GM12801 (cell line): ENCODE data around the gene CFAP299.

ENCODE experiments used
- TF ChIP-seq, protein P1 (sequence below): IDR thresholded peaks from one replicate; pipeline ENCODE4 v1.5.1; 2011; ENCODE audit warnings: control low read depth; ENCODE audit not compliant: insufficient read length; ENCODE audit errors: extremely low read depth

CFAP299 gene

DNA sequence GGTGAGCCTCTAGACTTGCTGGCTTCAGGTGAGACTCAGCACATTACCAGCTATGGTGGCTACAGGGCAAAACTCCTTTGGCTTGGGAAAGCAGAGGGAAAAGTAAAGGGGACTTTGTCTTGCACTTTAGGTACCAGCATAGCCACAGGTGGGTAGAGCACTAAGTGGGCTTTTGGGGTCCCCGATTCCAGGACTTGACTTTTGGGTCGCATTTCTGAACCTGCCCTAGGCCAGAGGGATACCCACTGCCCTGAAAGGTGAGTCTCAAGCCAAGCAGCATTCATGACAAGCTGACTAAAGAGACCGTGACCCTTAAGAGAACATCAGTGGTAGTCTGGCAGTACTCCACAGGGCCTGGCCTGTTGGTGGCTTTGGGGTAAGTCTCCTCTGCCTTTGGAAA, 224.8 kb downstream of the CFAP299 start:
- TF ChIP-seq, protein P1, sequence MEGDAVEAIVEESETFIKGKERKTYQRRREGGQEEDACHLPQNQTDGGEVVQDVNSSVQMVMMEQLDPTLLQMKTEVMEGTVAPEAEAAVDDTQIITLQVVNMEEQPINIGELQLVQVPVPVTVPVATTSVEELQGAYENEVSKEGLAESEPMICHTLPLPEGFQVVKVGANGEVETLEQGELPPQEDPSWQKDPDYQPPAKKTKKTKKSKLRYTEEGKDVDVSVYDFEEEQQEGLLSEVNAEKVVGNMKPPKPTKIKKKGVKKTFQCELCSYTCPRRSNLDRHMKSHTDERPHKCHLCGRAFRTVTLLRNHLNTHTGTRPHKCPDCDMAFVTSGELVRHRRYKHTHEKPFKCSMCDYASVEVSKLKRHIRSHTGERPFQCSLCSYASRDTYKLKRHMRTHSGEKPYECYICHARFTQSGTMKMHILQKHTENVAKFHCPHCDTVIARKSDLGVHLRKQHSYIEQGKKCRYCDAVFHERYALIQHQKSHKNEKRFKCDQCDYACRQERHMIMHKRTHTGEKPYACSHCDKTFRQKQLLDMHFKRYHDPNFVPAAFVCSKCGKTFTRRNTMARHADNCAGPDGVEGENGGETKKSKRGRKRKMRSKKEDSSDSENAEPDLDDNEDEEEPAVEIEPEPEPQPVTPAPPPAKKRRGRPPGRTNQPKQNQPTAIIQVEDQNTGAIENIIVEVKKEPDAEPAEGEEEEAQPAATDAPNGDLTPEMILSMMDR, result no peak

DNA sequence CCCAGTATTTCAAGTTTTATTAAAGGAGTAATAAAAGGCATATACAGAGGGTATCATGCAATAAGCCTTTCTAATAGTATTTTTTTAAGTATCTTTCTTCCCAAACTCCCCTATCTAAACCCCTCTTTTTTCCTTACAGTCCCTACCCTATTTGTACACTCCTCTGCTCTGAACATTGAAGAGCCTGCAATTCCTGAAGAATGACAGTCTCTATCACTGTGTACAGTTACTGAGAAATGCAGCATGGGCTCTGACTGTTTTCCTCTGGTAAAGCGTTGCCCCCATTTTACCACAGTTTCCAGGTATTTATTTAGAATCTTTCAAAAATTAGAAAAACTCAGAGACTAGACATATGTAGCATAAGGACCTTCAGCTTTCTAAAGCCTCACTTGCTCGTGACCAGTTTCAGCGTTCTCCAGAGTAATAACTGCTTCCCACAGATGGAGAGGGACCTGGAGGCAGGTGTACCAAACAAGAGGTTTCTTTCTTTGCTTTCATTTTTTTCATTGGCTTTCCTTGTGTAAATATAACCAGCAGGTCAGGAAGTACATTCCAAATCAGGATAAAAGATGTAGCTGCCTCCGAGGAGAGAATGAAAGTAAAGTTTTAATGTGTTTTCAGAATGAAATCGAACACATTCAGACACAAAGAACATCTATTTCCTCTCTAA, 230.8 kb downstream of the CFAP299 start:
- TF ChIP-seq, protein P1, result no peak

DNA sequence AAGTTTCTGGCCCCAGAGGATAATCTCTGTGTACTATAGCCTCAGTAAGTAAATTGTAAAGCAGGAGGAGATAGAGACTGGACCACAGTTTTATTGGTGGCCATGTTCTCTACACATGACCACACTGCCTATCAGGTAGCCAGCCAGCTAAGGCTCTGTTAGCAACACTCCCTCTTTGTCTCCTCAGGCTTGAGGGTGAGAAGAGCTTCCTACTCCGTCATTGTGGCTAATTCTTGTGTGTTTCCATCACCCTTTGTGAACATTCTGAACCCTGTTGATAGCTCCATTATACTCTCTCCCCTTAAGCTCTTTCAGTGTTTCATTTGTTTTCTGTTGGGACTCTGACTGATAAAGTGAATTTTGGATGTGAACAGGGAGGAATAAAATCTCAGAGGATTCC, 233.4 kb downstream of the CFAP299 start:
- TF ChIP-seq, protein P1, result no peak

DNA sequence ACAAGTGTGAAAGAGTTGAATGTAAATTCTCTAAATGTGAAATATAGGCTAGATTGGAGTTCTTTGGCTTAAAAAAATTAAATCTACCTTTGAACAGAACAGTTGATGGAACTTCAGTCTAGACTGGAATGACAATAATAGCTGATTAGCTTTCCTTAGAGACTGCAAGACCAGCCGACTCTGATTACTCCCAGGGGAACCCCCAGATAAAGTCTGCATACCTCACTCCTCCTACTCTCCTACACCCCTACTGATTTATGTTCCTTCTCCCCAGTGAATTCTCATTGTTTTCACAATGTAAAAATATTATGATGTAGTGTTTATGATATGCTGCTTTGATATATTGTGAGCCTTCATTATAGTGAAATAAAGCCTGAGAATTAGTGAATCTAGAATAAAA, 241.3 kb downstream of the CFAP299 start:
- TF ChIP-seq, protein P1, result no peak

DNA sequence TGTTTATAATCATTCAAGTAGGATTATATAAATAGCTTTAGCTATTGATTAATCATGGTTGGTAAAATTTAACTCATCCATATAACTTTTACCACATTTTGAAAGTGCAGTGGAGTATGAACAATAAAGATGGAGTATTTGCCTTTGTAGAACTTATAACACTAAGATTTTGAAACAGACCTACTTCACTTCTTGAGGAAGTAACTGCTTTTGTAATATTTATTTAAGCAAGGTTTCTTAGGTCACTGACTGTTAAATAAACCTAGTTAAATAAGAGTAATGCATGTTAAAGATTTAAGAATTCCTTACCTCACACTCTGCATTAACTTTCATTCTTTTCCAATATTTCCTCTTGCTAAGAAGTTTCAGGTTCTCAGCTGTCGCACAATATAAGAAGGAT, 242.5 kb downstream of the CFAP299 start:
- TF ChIP-seq, protein P1, result no peak

DNA sequence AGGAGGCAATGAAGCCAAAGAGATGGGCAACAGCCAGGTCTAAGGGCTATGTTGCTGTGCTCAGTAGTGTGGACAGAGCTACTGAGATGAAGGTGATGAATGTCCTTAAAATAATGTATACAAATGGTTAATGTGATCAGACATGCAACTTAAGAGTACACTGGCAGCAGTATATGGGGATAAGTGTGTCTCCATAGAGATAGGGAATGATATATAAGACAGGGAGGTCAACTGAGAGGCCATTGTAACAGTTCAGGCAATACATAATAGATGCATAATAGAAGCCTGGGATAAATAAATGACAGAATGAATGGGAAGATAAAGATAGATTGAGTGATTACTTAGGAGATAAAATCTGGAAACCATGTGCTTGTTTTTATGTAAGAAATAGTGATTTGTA, 250.0 kb downstream of the CFAP299 start:
- TF ChIP-seq, protein P1, result no peak

DNA sequence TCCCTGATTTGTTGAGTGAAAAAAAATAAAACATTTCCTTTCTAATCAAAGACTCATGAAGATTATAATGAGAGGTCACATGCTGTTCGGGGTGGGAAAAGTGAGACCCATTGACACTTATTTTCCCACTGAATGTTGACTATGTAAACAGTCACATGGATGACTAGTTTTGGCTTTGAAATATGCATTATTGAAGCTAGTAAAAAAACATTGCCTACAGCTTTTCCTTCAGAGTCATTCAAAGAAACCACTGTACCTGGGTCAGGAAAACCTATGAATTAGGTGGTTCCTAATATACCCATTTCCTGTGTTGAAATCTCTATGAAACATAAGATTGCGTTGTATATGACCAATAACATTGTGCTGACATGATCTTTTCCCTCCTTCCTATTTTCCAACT, 251.2 kb downstream of the CFAP299 start:
- TF ChIP-seq, protein P1, result no peak
